GM23338 (cell line): ENCODE measurements around the gene JAKMIP3.

Source experiments
- CREB1 ChIP-seq: fragments of 250-450 bp; sonication (Bioruptor Pico); IDR thresholded peaks from 2 replicates; pipeline ENCODE4 v1.5.0; 2020; ENCODE audit warnings: low read depth, mild to moderate bottlenecking, moderate library complexity
- CTCF ChIP-seq, 2 experiments: fragments of 200-600 bp in 1 of 2; sonication (generic) in 1 of 2; conservative IDR thresholded peaks; 2 replicates each; pipeline versions ENCODE4 v1.5.1 to v1.6.1; 2016 to 2017; ENCODE audit warnings: antibody characterized with exemption in 2 of 2, low read depth in 2 of 2, mild to moderate bottlenecking in 2 of 2, moderate library complexity in 1 of 2
- EZH2 ChIP-seq: fragments of 200-600 bp; sonication (generic); IDR thresholded peaks from one replicate; pipeline ENCODE4 v1.8.0; 2017; ENCODE audit warnings: antibody characterized with exemption, mild to moderate bottlenecking, low read depth; ENCODE audit not compliant: unreplicated experiment
- EZH2phosphoT487 ChIP-seq: fragments of 200-600 bp; sonication (generic); IDR thresholded peaks from one replicate; pipeline ENCODE4 v1.8.1; 2018; ENCODE audit warnings: antibody characterized with exemption; ENCODE audit not compliant: unreplicated experiment
- JUNB ChIP-seq: IDR thresholded peaks from one replicate; pipeline ENCODE4 v1.6.1; 2016; ENCODE audit warnings: antibody characterized with exemption; ENCODE audit not compliant: unreplicated experiment
- POLR2AphosphoS5 ChIP-seq: IDR thresholded peaks from 2 replicates; pipeline ENCODE4 v1.6.1; 2016; ENCODE audit warnings: antibody characterized with exemption, low read depth
- REST ChIP-seq: IDR thresholded peaks from one replicate; pipeline ENCODE4 v1.6.1; 2018; ENCODE audit warnings: antibody characterized with exemption; ENCODE audit not compliant: unreplicated experiment
- STAT1 ChIP-seq: IDR thresholded peaks from one replicate; pipeline ENCODE4 v1.6.1; 2016; ENCODE audit warnings: antibody characterized with exemption; ENCODE audit not compliant: unreplicated experiment
- ZNF462 ChIP-seq: fragments of 250-450 bp; sonication (Bioruptor Pico); IDR thresholded peaks from 2 replicates; pipeline ENCODE4 v1.5.0; 2020; ENCODE audit warnings: mild to moderate bottlenecking, moderate library complexity

GRCh38 chr10:132077091-132077490 is 11.3 kb downstream of the JAKMIP3 start:
- no peak for TF ChIP-seq EZH2
- TF ChIP-seq CTCF (conservative IDR thresholded peaks at IDR 0.05; ENCODE audit: low read depth in 2 of 2) = no peak
- no peak for TF ChIP-seq STAT1
- no peak for TF ChIP-seq ZNF462 (CRISPR knock-in tag)
- TF ChIP-seq POLR2AphosphoS5 = no peak
- no peak for TF ChIP-seq EZH2phosphoT487
- TF ChIP-seq REST = no peak
- TF ChIP-seq JUNB = no peak
- no peak for TF ChIP-seq CREB1 (CRISPR knock-in tag)
